HTR-8/SVneo (cell line): Measurements from ENCODE around the gene COPS2.
"Not testable (repeated sequence)": the region's sequence is repeated elsewhere in the genome, so short reads cannot be mapped to it uniquely, and the experiment has no call there.

Source experiments
- DNase-seq: peaks from one replicate; pipeline ENCODE4 v3.0.0; 2011; ENCODE audit warnings: low spot score, mixed read lengths; ENCODE audit not compliant: insufficient read length
- FAIRE-seq: peaks from 2 replicates; lab custom pipeline; 2011; peaks lifted over from hg19 to GRCh38; lab: Jason Lieb, UNC

COPS2 gene

GRCh38 chr15:49155110-49155833 lies at the start of gene COPS2:
Gene COPS2, minus strand, starts transcription at chr15:49155599. Its CDS starts 21 bp downstream, at chr15:49155578.
- FAIRE-seq (peak; percentile 59), DNase-seq (peak; percentile 79)

DNA sequence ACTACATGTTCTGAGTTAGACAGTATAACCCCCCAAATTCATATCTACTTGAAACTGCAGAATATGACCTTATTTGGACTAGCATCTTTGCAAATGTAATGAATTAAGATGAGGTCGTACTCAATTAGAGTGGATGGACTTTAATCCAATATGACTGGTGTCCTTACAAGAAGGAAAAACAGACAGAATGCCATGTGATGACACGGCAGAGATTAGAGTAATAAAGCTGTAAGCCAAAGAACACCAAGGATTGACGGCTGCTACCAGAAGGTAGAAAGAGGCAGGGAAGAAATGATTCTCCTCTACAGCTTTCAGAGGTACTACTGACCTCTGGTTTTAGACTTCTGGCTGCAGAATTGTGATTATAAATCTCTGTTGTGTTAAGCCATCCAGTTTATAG lies 44.9 kb upstream of the COPS2 start:
- DNase-seq (no peak), FAIRE-seq (no peak)

DNA sequence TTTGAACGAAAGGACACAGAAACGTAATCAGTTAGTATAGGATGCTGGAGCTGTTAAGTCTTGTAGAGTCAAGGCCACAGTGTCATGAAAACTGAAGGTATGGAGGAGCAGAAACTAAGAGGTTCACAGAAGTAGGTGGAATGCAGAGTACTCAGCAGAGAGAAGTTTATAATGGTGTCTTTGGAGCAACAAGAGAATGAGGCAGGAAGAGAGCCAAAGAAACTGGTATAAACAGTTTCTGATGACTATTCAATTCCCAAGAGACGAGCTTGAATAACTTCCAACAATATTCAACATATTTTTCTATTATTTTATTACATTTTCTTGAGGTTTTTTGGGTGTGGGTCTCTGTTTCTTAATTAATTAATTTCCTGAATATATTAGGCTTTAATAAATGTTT lies 44.3 kb upstream of the COPS2 start:
- FAIRE-seq = no peak
- DNase-seq = no peak

- FAIRE-seq (no peak), DNase-seq (no peak)
These were observed 41.5 kb upstream of the COPS2 start for GRCh38 chr15:49196856-49197255.

DNA sequence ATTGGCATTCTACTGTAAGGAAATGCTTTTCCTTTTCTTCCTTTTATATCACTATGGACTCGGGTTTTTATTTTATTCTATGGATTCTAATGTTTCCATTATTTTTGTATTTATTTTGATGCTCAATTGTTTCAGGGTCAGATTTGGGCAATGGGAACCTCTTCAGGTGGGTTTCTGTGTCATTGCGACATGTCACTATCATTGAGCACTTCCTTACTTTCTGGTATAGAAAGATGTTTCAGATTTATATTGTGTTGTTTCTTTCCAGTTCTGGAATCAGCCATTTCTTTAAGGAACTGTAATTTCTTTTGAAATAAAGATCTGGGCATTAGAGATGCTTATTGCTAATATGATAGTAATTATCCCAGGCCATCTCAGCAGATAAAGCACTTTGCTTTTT lies 36.5 kb upstream of the COPS2 start:
- FAIRE-seq = no peak

DNA sequence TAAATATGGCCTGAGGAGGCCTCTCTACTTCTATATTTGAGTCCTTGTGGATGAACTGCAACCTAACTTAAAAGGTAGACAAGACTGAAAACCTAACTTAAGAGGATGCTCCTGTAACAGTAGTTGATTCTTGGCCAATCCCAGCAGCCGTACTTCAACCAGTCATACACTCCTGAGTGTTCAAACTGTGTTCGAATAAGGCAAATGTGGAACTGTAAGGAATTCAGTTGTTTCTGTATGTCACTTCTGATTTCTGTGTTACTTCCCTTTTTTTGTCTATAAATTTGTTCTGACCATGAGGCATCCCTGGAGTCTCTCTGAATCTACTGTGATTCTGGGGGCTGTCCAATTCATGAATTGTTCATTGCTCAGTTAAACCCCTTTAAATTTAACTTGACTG lies 35.2 kb upstream of the COPS2 start:
- FAIRE-seq = no peak
- DNase-seq = no peak

More for the DNA sequence above, 36.5 kb upstream of the COPS2 start:
- DNase-seq = no peak

GRCh38 chr15:49189631-49190030 lies 34.2 kb upstream of the COPS2 start:
- no peak for FAIRE-seq
- no peak for DNase-seq

DNA sequence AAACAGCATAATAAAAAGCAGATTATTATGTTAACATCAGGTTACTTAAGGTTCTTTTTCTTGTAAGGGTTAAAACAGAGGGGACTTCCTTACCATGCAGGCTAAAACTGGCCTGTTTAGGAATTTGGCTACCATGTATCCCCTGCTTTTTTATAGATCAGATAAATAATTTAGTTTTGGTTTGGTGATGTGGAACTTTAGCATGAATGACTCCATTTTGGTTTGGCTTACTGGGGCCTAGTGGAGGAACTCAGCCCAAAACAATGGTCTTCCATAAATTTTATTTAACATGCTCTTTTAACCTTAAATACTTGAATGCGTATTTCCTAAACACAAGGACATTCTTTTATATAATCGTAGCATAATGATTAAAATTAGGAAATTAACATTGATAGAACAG lies 33.5 kb upstream of the COPS2 start:
- no peak for DNase-seq
- FAIRE-seq = no peak

DNA sequence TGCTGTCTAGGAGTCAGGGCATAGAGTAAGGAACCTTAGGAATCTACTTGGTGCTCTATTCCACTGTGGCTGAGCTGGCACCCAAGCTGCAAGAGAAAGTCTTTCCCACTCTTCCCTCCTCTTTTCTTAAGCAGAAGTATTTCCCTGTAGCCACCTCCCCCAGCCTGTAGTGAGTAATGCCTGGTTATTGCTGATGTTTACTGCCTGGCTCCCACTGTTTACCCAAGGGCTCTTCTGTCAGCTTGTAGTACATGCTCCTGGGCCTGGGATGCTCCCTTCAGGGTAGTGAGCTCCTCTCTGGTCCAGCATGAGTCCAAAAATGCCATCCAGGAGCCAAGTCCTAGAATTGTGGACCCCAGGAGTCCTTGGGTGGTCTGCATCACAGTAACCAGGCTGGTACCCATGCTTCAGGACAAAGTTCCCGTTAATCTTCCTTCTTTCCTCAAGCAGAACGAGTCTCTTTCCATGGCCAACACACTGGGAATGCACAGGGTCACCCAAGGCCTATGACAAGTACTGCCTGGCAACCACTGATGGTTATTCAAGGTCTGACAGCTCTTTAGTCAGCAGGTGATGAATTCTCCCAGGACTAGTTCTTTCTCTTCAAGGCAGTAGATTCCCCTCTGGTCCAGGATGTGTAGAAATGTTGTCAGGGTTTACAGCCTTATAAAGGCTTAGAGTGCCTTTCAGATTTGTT lies 32.3 kb upstream of the COPS2 start:
- no peak for FAIRE-seq
- no peak for DNase-seq

DNA sequence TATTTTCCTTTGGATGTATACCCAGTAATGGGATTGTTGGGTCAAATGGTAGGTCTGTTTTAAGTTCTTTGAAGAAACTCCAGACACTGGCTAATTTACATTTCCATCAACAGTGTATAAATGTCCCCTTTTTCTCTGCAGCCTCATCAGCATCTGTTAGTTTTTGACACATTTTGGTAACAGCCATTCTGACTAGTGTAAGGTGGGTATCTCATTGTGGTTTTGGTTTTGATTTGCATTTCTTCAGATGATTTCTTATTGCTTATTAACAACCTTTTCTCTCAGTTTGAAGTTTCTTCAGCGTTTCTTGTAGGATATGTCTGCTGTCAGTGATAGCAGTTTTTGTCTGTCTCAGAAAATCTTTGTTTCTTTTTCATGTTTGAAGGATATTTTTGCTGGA lies 30.1 kb upstream of the COPS2 start:
- DNase-seq = no peak
- no peak for FAIRE-seq

GRCh38 chr15:49183741-49184140 lies 28.3 kb upstream of the COPS2 start:
- DNase-seq, FAIRE-seq: not testable (repeated sequence)

DNA sequence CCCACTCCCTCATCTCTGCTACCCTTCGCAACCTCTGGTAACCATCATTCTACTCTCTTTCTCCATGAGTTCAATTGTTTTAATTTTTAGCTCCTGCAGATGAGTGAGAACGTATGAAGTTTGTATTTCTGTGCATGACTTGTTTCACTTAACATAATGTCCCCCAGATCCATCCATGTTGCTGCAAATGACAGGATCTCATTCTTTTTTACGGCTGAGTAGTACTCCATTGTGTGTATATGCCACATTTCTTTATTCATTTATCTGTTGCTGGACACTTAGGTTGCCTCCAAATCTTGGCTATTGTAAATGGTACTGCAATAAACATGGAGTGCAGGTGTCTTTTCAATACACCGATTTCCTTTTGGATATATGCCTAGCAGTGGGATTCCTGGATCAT lies 26.7 kb upstream of the COPS2 start:
- no peak for FAIRE-seq
- no peak for DNase-seq

DNA sequence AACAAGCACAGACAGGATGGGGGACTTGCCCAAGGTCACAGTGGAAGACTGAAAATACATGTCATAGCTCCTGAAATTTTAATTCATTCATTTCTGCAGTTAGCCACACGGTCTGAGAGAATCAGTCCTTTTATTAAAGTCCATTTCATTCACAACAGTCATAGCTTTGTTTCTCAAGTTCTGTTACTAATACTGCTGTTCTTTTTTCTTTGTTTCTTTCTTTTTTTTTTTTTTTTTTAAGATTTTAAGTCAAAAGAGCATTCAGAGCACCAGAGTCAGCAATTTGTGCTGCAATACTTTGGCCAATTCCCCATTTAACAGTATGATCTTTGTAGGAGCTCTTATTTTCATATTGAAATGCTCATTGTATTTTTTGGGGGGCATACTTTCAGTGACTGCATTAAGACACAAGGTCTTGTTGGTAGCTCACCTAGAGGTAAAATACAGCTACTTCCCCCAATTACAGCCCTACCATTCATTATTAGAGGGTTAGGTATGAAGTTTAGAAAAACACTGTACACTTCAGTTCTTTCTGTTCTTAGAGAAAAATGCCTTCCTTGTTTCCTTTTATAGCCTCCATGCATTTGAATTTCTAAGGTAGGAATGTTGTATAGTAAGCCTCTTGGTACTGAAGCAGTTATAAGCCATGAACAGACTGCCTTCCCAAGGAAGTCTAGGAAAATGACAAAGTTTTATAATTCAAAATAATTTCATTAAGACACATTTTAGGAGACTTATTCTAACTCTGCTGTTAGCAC lies 24.2 kb upstream of the COPS2 start:
- DNase-seq = no peak

DNA sequence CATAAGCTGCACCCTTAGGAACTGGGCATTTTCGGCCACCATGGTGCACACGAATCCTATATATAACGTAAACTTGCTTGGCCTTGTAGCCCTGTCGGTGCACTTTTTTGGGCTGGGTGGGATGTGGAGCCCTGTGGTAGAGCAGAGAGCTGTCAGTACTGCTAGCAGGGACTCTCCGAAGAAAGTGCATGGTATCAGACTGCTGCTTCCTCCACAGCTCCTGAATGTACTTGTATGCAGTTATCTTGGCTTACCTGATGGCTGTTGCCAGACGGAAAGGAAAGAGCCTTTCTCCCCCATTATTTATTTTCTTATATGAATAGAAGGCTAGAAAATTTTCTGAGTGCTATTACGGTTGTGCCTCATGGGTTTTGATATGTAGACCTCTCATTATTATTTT lies 23.1 kb upstream of the COPS2 start:
- DNase-seq (no peak), FAIRE-seq (no peak)

More for the DNA sequence above, 24.2 kb upstream of the COPS2 start:
- FAIRE-seq = no peak

DNA sequence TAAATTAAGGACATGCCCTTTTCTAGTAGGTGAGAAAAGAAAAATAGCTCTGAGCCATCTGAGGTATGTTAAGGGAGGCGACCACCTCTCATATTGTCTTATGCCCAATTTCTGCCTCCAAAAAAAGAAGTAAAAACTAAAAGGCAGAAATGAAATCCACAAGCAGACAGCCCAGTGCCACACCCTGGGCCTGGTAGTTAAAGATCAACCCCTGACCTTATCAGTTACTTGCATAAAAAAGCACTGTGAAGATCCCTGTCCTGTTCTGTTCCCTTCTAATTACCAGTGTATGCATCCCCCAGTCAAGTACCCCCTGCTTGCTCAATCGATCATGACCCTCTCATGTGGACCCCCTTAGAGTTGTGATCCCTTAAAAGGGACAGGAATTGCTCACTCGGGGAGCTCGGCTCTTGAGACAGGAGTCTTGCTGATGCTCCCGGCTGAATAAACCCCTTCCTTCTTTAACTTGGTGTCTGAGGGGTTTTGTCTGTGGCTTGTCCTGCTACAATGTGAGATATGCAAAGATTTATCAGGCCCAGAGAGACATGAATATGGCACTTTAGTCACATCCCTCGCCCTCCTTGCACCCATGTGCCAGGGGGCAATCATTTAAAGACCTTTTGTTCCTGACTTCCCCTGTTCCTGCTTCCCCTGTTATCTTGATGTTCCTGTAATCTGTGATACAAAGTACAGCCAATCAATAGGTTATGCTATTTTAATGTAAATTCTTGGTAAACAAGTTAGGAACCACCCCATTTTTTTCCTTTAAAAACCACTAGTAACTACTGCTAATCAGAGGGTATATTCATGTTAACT lies 20.4 kb upstream of the COPS2 start:
- not testable (repeated sequence) for DNase-seq, FAIRE-seq

DNA sequence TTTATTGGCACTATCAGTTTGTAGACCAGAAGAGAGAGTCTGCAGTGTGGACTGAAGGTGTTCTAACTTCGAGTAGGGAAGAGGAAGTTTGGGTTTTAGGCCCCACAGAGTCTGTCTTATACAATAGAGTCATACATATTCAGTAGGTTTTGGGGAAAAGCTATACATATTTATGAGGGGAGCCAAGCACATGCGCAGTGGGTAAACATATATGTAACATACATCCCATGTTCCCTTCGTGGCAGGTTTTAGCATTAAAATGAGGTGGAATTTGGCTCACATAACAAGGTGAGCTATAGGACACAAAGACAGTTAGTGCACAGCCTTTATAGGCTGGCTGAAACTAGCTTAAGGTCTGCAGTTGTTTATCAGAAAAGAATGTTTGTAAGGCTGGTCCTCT lies 19.5 kb upstream of the COPS2 start:
- FAIRE-seq (no peak), DNase-seq (no peak)

GRCh38 chr15:49171790-49172189 lies 16.4 kb upstream of the COPS2 start:
- FAIRE-seq = no peak

GRCh38 chr15:49169880-49170597 lies 14.6 kb upstream of the COPS2 start, which contains the start of gene GALK2:
Gene GALK2, plus strand, starts transcription at chr15:49170247. Its CDS starts 76 bp downstream, at chr15:49170323.
- peak; percentile 81 for DNase-seq
- FAIRE-seq = no peak

More at GRCh38 chr15:49171790-49172189, 16.4 kb upstream of the COPS2 start:
- no peak for DNase-seq

DNA sequence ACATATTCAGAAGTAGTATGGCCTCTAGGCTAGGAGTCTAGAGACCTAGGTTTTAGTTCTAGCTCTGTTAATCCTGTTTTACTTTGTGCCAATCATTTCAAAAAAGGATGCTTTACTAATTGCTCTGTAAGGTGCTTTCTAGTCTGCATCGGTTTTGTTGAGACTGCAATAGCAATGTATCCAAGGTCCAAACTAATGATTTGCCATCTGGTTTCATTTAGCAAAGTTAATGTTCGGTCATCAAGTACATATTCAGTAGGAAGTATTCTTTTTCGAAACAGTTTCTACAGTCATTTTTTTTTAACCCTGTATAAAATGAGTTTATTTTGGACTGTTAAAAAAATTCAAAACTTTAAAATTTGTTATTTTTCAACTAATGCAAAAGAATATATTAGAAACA lies 12.6 kb upstream of the COPS2 start:
- FAIRE-seq (no peak), DNase-seq (no peak)
